Sigmoid colon (tissue), 7 donors: ENCODE data around the gene PFDN1. TPM values are rescaled to one million over a fixed set of nuclear protein-coding genes. Genes with fewer than 3 reads are reported as not detected.

ENCODE experiments used
- DNase-seq: peaks from one replicate; pipeline ENCODE4 v3.0.0-alpha.2; 2019
- H3K27ac ChIP-seq, 4 donors: fragments of 200-600 bp; sonication (generic); one replicate each; pipeline ENCODE4 v1.5.1; 2016 to 2019; ENCODE audit warnings: mild to moderate bottlenecking in 1 of 4
- H3K27me3 ChIP-seq, 3 donors: fragments of 200-600 bp; sonication (generic); one replicate each; pipeline ENCODE4 v1.5.1; 2019; ENCODE audit warnings: mild to moderate bottlenecking in 1 of 3
- H3K36me3 ChIP-seq, 4 donors: fragments of 200-600 bp; sonication (generic); one replicate each; pipeline ENCODE4 v1.5.1; 2016 to 2019
- H3K4me1 ChIP-seq, 4 donors: fragments of 200-600 bp; sonication (generic); one replicate each; pipeline ENCODE4 v1.5.1; 2017 to 2019
- H3K4me3 ChIP-seq, 4 donors: fragments of 200-600 bp; sonication (generic); one replicate each; pipeline ENCODE4 v1.5.1; 2017 to 2019; ENCODE audit warnings: mild to moderate bottlenecking in 2 of 4, moderate library complexity in 1 of 4
- H3K9me3 ChIP-seq, 4 donors: fragments of 200-600 bp in 3 of 4; sonication (generic) in 3 of 4; one replicate each; pipeline versions ENCODE4 v1.5.1 to v1.6.1; 2013 to 2019
- CTCF ChIP-seq, 4 experiments: fragments of 450-650 bp in 3 of 4; fragments of 200-600 bp in 1 of 4; IDR thresholded peaks; one replicate each; pipeline ENCODE4 v1.5.1; 2016 to 2019; ENCODE audit warnings: antibody characterized with exemption in 4 of 4, mild to moderate bottlenecking in 3 of 4, moderate library complexity in 2 of 4
- EP300 ChIP-seq, 4 donors: sonication (generic); formaldehyde crosslinking; IDR thresholded peaks; one replicate each; pipeline ENCODE4 v1.6.1; 2017; ENCODE audit warnings: antibody characterized with exemption in 4 of 4
- POLR2A ChIP-seq, 2 donors: fragments of 450-650 bp; IDR thresholded peaks; one replicate each; pipeline ENCODE4 v1.6.1; 2016; ENCODE audit warnings: antibody characterized with exemption in 2 of 2, mild to moderate bottlenecking in 2 of 2, moderate library complexity in 2 of 2
- POLR2AphosphoS5 ChIP-seq, 4 donors: sonication (generic); formaldehyde crosslinking; IDR thresholded peaks; one replicate each; pipeline ENCODE4 v1.6.1; 2017; ENCODE audit warnings: antibody characterized with exemption in 4 of 4
- WGBS, 2 donors: extraction: QIAGEN DNeasy Blood & Tissue Kit; methylation state at CpG; one replicate each; pipeline ENCODE4 v1.1.7; 2013; 5-methylcytosine and 5-hydroxymethylcytosine counted together
- intact Hi-C: fragments of 100-400 bp; cut with DNase I; formaldehyde crosslinking; loops from one replicate; pipeline ENCODE4 v1.15.1; 2023
- polyA plus RNA-seq, 3 donors: library from polyadenylated mRNA; stranded (reverse); fragments of 200-250 nt; gene quantifications; one replicate each; pipeline ENCODE4 v1.2.3, GENCODE V29; 2013
- total RNA-seq, 4 donors: library from RNA; depleted of rRNA; stranded (reverse); fragments of >200 nt; gene quantifications; one replicate each; pipeline ENCODE4 v1.1.0, GENCODE V29; 2016
- donor health status: healthy with polysubstance abuse.
- donor health status: Bipolar disorder and iron deficiency.
- donor health status: healthy.

The PFDN1 gene
- total and polyA plus RNA-seq, 7 donors = 61.8 to 159 (median 88.2) TPM

DNA sequence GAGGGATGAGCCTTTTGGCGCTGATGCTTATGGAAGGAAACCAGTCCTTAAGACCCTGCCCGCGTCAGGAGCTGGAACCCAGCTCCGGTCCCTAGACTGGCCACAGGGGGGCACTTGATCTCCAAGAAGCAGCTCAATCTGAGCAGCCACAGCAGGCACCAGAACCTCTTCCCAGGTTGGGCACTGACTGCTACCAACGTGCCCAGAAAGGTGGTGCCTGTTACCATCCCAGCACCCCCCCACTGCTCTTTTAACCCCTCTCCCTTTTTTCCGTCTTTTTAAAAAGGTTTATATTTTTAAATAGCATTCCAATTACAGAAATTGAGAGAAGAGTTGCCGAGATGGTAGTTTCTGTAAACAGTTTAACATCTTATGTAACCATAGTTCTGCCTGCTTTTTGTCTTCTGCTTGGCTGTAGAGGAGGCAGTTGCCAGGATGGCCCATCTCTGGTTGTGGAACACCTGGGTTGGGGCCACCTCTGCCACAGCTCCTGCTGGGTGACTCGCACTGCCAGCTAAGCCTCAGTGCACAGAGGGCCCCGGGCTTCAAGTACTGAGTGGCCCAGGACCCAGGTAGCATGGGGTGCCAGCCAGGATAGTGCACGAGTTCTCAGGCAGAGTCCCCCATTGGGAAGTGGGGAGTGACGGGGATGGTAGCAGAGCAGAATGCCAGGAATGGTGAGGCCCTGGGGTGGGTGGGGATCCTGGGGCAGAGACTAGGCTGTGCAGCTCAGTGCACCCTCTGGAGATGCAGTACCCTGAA lies 62.8 kb downstream of the PFDN1 start:
- intact Hi-C loops = loop anchor here (5.0 to 10.0 kb wide), 3 partner anchors 63 to 465 kb away; partner anchors contain the start of genes CYSTM1, SRA1 and ZMAT2
- no peaks in the 10 kb centered on the region for H3K9me3 ChIP-seq
- peaks cover 0 to 2% (median 0%) of the 10 kb centered on the region in 4 donors for H3K36me3 ChIP-seq
- peak; percentile 81 for DNase-seq
- no peaks in the 10 kb centered on the region for H3K27me3 ChIP-seq
- TF ChIP-seq POLR2A (IDR thresholded peaks at IDR 0.05) (no peak), EP300 (IDR thresholded peaks at IDR 0.05) (no peak), POLR2AphosphoS5 (IDR thresholded peaks at IDR 0.05) (peak in 3 of 4 donors; percentile 44 to 59 (median 51)), CTCF (IDR thresholded peaks at IDR 0.05) (peak in 3 of 4 experiments; percentile 59 to 64 (median 63))
- no peak overlapping the region for H3K4me3 ChIP-seq
- 49 to 57% methylated on average over 11 of the region's 11 CpGs for WGBS, 2 donors
- H3K27ac ChIP-seq = peak overlapping the region; percentile 67 to 91 (median 82)
- peaks cover 0 to 61% (median 53%) of the 10 kb centered on the region in 4 donors for H3K4me1 ChIP-seq

DNA sequence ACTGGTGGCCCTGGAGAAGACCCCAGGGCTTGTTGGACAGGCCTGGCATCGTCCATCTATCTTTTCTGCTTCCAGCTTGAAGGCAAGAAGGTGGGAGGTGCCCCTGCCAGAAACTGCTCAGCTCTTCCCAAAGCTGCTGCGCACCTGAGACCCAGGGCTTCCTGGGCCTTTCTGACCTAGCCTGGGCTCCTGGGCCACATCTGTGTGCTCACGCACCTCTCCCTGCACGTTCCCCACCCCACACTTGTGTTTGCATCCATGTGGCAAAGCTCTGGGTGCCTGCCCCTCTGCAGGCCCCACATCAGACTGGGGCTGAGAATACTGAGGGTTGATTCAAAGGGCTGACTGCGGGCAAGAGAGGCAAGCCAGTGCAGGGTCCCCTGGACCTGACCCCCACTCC lies 63.4 kb downstream of the PFDN1 start:
- TF ChIP-seq POLR2A (IDR thresholded peaks at IDR 0.05) (no peak), EP300 (IDR thresholded peaks at IDR 0.05) (no peak), POLR2AphosphoS5 (IDR thresholded peaks at IDR 0.05) (no peak), CTCF (IDR thresholded peaks at IDR 0.05) (no peak)
- H3K4me3 ChIP-seq = no peak overlapping the region
- no peak for DNase-seq
- 96 to 99% methylated on average over 5 of the region's 5 CpGs for WGBS, 2 donors
- H3K36me3 ChIP-seq = no peaks in the 10 kb centered on the region
- H3K9me3 ChIP-seq = no peaks in the 10 kb centered on the region
- intact Hi-C loops = no loop called here
- no peaks in the 10 kb centered on the region for H3K27me3 ChIP-seq
- peaks cover 0 to 54% (median 47%) of the 10 kb centered on the region in 4 donors for H3K4me1 ChIP-seq
- peak overlapping the region; percentile 67 to 91 (median 82) for H3K27ac ChIP-seq

GRCh38 chr5:140238756-140239155 lies 64.1 kb downstream of the PFDN1 start:
- WGBS, 2 donors = 95 to 97% methylated on average over 6 of the region's 6 CpGs
- Histone ChIP-seq H3K4me1 (peaks cover 0 to 47% (median 43%) of the 10 kb centered on the region in 4 donors), H3K36me3 (no peaks in the 10 kb centered on the region), H3K27ac (no peak overlapping the region), H3K9me3 (no peaks in the 10 kb centered on the region), H3K27me3 (no peaks in the 10 kb centered on the region), H3K4me3 (no peak overlapping the region)
- TF ChIP-seq POLR2AphosphoS5 (IDR thresholded peaks at IDR 0.05) (no peak), EP300 (IDR thresholded peaks at IDR 0.05) (no peak), CTCF (IDR thresholded peaks at IDR 0.05) (no peak), POLR2A (IDR thresholded peaks at IDR 0.05) (no peak)
- no peak for DNase-seq
- intact Hi-C loops = no loop called here

- intact Hi-C loops = no loop called here
- WGBS, 2 donors = 82 to 91% methylated on average over 6 of the region's 6 CpGs
- no peak overlapping the region for H3K27ac ChIP-seq
- H3K27me3 ChIP-seq = no peaks in the 10 kb centered on the region
- no peak for DNase-seq
- H3K36me3 ChIP-seq = no peaks in the 10 kb centered on the region
- peaks cover 0 to 30% (median 26%) of the 10 kb centered on the region in 4 donors for H3K4me1 ChIP-seq
- TF ChIP-seq CTCF (IDR thresholded peaks at IDR 0.05) (no peak), POLR2AphosphoS5 (IDR thresholded peaks at IDR 0.05) (no peak), EP300 (IDR thresholded peaks at IDR 0.05) (no peak), POLR2A (IDR thresholded peaks at IDR 0.05) (no peak)
- H3K9me3 ChIP-seq = no peaks in the 10 kb centered on the region
- no peak overlapping the region for H3K4me3 ChIP-seq
Observed at GRCh38 chr5:140236891-140237598, 65.9 kb downstream of the PFDN1 start.
